Type B pancreatic cell (in vitro differentiated cells): ENCODE results near the gene PDE4B. TPM values are rescaled to one million over a fixed set of nuclear protein-coding genes. Genes with fewer than 3 reads are reported as not detected.

Source experiments
- DNase-seq: peaks from one replicate; pipeline ENCODE4 v3.0.0; 2021; ENCODE audit warnings: mixed read lengths; ENCODE audit not compliant: unreplicated experiment; ENCODE audit errors: extremely low spot score
- H3K27ac Mint-ChIP-seq: 2 replicates; pipeline ENCODE4 v1.8.0; 2021; ENCODE audit warnings: mild to moderate bottlenecking, mixed read lengths
- H3K27me3 Mint-ChIP-seq: 2 replicates; pipeline ENCODE4 v1.8.0; 2021; ENCODE audit warnings: mixed read lengths
- H3K36me3 Mint-ChIP-seq: 2 replicates; pipeline ENCODE4 v1.8.0; 2021; ENCODE audit warnings: mixed read lengths
- H3K4me1 Mint-ChIP-seq: one replicate; pipeline ENCODE4 v1.8.0; 2021; ENCODE audit warnings: mixed read lengths; ENCODE audit not compliant: unreplicated experiment
- H3K4me3 Mint-ChIP-seq: 2 replicates; pipeline ENCODE4 v1.8.0; 2021; ENCODE audit warnings: mild to moderate bottlenecking, mixed read lengths
- H3K9me3 Mint-ChIP-seq: 2 replicates; pipeline ENCODE4 v1.8.0; 2021; ENCODE audit warnings: mixed read lengths
- CTCF ChIP-seq: fragments of 200-600 bp; sonication (generic); conservative IDR thresholded peaks from 2 replicates; pipeline ENCODE4 v1.5.0; 2021; ENCODE audit warnings: antibody characterized with exemption, mild to moderate bottlenecking
- total RNA-seq: library from RNA; stranded (reverse); gene quantifications from 2 replicates; pipeline ENCODE4 v1.2.1, GENCODE V29; 2021; ENCODE audit warnings: low replicate concordance

Gene PDE4B
- total RNA-seq, 1 donor from 2014 or later, result 4.7 TPM

GRCh38 chr1:66172272-66172671 lies 379.6 kb downstream of the PDE4B start:
- no peak overlapping the region for H3K4me3 Mint-ChIP-seq

GRCh38 chr1:66175098-66175497 lies 382.4 kb downstream of the PDE4B start:
- H3K27ac Mint-ChIP-seq, result no peak overlapping the region
- H3K4me3 Mint-ChIP-seq, result no peak overlapping the region
- no peak for DNase-seq
- H3K9me3 Mint-ChIP-seq, result no peaks in the 10 kb centered on the region
- peaks cover 17% of the 10 kb centered on the region for H3K4me1 Mint-ChIP-seq
- no peaks in the 10 kb centered on the region for H3K27me3 Mint-ChIP-seq
- no peaks in the 10 kb centered on the region for H3K36me3 Mint-ChIP-seq
- no peak for TF ChIP-seq CTCF

More at GRCh38 chr1:66172272-66172671, 379.6 kb downstream of the PDE4B start:
- Mint-ChIP-seq H3K27ac (no peak overlapping the region), H3K27me3 (no peaks in the 10 kb centered on the region), H3K4me1 (peaks cover 29% of the 10 kb centered on the region), H3K9me3 (no peaks in the 10 kb centered on the region), H3K36me3 (no peaks in the 10 kb centered on the region)
- no peak for DNase-seq
- TF ChIP-seq CTCF, result no peak

- H3K4me1 Mint-ChIP-seq, result peaks cover 17% of the 10 kb centered on the region
- no peaks in the 10 kb centered on the region for H3K36me3 Mint-ChIP-seq
- TF ChIP-seq CTCF, result no peak
- no peak overlapping the region for H3K4me3 Mint-ChIP-seq
- no peak for DNase-seq
- no peaks in the 10 kb centered on the region for H3K9me3 Mint-ChIP-seq
- no peaks in the 10 kb centered on the region for H3K27me3 Mint-ChIP-seq
- no peak overlapping the region for H3K27ac Mint-ChIP-seq
These were observed 382.9 kb downstream of the PDE4B start for GRCh38 chr1:66175581-66175980.

- Mint-ChIP-seq H3K9me3 (no peaks in the 10 kb centered on the region), H3K4me3 (no peak overlapping the region), H3K4me1 (peaks cover 17% of the 10 kb centered on the region), H3K27ac (no peak overlapping the region), H3K27me3 (no peaks in the 10 kb centered on the region), H3K36me3 (no peaks in the 10 kb centered on the region)
- DNase-seq, result no peak
- TF ChIP-seq CTCF, result no peak
These were observed 383.5 kb downstream of the PDE4B start for GRCh38 chr1:66176012-66176715.

- Mint-ChIP-seq H3K4me1 (peaks cover 17% of the 10 kb centered on the region), H3K36me3 (no peaks in the 10 kb centered on the region), H3K27me3 (no peaks in the 10 kb centered on the region), H3K27ac (no peak overlapping the region), H3K9me3 (no peaks in the 10 kb centered on the region), H3K4me3 (no peak overlapping the region)
- TF ChIP-seq CTCF, result no peak
- DNase-seq, result no peak
These were observed 384.1 kb downstream of the PDE4B start for GRCh38 chr1:66176832-66177231.
